HG02759 (cell line): ENCODE data around the gene TBXA2R.
"Not testable (repeated sequence)": the region's sequence is repeated elsewhere in the genome, so short reads cannot be mapped to it uniquely, and the experiment has no call there.

Experiments used
- ATAC-seq: cut with Tn5 transposase; IDR thresholded peaks from one replicate; pipeline ENCODE4 v1.9.1; 2021; ENCODE audit warnings: mild to moderate bottlenecking, moderate library complexity; ENCODE audit not compliant: unreplicated experiment

Gene TBXA2R

DNA sequence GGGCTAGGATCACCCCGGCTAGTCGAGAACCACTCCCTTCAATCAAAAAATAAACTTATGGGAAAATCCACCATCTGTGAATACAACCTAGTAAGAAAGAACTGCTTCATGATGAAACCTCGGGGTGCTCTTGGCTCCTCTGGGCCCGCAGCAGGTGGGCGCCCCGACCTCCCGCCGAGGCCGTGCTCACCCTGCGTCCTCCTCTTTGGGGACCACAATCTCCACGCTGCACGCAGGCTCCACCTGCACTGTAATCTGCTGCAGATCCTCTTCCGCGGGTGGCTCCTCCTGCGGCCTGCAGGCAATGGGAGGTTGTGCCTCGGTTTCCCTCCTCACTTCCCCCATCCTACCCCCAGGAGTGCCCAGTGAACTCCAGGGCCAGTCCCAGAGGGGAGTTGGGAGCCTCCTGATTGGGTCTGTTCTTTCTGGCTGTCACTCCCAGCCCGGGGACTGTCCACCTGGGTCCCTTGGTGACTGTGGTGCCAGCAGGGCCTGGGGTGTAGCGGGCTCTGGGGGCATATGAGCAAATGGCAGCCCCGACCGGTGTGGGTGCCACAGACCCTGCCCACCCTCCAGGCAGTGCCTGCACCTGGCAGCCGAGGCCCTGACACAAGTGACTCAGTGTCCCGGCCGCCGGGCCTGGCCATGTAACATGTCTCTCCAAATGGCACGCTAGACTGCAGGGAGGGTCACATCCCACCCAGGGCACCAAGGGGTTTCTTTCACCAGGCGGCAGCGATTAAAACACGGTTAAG lies 35.0 kb upstream of the TBXA2R start:
- no peak for ATAC-seq

DNA sequence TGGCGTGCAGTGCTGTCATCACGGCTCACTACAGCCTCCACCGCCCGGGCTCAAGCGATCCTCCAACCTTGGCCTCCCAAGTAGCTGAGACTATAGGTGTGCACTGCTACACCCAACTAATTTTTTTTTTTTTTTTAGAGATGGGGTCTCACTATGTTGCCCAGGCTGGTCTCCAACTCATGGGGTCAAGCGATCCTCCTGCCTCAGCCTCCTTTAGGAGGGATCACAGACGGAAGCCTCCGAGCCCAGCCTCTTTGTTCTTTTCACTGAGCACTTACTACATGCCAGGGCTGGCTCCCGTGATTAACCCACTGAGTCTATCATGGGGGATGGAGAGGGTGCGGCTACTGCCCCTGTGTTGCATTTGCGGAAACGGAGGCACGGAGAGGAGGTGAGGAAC lies 32.8 kb upstream of the TBXA2R start:
- no peak for ATAC-seq

DNA sequence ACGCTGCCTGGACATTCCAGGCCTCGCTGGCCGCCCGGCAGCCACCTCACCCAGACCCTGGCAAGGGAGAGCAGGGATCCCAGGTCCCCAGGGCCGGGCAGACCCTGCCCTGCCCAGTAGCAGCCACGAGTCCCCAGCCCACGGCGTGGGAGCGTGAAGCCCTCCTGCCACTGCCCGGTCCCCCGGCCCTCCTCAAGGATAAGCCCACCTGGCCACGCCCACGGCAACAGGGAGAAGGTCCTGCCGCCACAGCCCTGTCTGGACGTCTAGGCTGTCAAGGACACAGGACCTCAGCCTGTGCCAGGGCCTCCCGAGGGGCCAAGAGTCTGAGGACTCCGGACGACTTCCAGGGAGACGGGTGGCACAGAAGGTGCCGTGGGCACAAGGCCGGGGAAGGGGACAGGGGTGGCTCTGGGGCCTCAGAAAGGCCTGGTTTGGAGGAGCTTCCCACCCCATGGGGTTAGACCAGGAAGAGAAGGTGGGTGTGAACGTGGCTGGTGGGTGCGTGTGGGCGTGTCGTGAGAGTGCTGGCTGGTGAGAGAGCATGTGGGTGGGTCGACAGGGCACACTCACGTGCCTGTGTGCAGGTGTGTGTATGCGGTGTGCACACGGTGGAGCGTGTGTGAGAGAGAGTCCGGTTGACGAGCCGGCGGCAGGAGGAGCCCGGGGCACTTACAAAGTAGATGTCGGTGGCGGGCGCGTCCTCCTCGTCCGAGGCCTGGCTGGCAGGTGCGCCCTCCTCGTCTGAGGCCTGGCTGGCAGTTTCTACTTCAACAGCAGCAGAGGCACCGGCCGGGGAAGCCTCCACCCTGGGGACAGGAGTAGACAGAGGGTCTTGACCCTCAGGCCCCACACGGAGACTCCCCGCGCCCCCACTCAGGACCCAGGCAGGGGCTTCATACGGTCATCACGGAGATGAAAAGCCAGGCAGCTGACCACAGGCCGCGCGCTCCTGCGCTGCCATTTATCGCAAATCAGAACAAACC lies 31.8 kb upstream of the TBXA2R start:
- ATAC-seq: no peak

DNA sequence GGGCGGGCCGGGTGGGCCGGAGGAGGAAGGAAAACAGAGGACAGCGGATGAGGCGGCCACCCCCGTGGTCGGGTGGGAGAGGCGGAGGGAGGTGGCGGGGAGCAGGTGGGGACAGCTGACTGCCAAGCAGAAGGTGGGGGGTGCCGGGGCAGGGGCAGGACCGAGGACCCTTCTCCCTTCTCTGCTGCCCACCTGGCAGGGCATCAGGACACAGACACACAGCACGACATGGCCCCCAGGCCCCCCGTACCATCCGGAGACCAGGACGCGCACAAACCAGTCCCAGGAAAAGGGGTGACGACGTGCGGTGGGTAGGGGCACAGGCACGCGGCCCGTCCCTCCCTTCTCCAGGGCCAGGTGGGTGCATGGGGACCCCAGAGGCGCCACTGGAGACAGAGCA lies 30.9 kb upstream of the TBXA2R start:
- ATAC-seq: no peak

DNA sequence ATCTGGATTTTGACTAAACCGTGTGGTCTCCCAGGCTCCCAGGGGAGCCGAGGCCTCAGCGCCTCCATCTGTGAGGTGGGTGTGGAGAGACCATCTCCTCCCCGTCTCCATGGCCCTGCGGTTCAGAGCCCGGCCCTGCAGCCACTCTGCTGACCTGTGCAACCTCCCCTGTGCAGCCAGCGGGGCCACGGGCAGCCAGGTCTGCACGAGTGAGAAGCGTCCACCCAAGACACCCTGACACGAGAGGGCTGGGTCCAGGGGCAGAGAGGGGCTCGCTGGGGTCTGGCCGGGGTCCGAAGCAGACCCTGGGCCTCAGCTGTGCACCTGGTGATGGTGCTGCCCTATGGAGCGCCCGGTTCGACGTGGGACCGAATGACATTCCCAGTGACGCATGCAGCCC lies 30.3 kb upstream of the TBXA2R start:
- ATAC-seq: no peak

DNA sequence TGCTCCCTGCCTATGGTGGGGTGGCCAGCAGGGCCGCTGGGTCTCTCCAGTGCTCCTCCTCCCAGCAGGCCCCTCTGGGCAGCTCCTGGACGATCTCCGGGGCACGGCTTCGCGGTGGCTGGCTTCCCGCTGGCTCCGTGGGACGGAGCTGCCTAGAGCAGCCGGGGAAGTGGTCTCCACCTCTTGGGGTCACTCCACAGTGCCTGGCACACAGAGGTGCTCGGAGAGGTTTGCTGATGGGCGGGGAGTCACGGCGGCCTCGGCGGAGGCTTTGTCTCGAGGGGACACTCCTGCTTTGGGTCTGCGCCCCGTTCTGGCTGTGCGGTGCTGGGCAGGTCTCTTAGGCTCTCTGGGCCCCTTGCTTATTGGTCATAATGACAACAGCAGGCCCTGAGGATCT lies 29.8 kb upstream of the TBXA2R start:
- ATAC-seq: no peak

DNA sequence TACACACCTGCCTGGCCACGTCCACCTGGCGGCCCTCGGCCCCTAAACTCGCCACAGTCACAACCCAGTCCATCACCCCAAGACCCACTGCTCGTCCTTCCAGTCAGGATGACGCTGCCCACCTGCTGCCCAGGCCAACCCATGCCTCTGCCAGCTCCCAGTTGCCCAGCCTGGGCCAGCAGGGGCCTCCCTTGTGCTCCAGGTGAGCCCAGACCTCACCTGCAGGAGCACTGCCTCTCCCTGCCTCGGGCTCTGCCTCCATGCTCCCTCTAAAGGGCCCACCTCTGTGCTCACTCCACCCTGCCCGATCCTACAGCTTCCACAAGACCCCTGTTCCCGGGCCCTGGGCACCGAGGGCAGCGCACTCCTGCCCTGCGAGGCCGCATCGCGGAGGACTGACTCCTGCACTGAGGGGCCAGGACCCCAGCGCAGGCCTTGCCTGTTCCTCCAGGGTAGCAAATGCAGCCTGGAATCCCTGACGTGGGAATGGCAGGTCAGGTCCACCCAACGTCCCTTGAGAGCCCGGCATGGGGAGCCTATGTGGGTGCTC lies 27.9 kb upstream of the TBXA2R start:
- no peak for ATAC-seq

DNA sequence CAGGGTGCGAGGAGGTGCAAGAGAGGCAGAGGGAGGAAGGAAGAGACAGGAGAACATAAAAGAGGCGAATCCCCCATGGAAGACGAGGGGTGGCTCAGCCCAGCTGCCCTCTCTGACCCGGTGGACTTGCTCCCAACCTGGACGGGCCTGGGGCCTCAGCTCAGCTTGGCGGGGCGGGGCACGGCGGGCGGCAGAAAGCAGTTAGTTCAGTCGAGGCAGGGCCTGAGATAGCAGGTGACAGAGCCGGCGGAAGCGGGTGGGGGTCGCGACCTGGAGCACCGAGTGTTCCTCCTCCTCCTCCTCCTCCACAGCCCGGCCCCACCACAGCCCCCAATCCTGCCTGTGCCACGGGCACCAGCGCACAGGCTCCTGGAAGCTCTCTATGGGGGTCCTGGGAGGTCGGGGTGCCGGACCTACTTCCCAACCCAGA lies 26.9 kb upstream of the TBXA2R start:
- ATAC-seq: no peak

DNA sequence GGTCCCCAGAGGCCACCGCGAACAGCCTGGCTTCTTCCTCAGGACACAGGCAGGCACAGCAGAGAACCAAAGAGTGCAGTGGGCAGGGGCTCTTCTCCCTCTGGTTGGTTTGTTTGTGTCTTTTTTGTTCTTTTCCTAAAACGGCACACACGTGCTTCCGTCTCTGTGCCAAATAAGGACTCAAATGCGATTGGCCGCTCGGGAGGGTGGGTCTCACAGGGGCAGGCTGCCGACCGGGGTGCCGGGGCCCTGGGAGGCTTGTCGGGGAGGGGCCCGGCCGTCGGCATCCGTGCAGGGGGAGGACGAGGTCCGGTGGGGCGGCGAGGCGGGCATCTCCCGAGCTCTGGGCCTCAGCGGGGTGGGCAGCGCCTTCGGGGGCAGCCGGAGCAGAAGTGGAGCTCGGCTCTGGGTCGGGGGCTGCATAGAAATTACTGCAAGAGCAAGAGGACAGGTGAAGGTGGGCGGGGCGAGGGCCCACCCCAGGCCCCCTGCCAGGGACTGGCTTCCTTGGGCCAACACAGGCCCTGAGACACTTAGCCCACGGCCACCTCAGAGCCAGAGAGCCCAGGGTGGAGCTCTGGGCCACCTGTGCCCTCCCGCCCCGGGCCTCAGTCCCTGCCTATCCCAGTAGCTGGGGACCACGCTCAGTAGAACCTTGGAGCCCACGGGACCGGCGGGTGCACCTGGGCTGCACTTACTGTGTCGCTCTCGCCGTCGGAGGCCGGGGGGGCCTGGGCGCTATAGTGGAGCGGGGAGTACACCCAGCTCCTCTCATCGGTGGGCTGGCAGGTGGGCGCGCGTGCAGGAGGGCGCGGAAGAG lies 26.3 kb upstream of the TBXA2R start:
- no peak for ATAC-seq

DNA sequence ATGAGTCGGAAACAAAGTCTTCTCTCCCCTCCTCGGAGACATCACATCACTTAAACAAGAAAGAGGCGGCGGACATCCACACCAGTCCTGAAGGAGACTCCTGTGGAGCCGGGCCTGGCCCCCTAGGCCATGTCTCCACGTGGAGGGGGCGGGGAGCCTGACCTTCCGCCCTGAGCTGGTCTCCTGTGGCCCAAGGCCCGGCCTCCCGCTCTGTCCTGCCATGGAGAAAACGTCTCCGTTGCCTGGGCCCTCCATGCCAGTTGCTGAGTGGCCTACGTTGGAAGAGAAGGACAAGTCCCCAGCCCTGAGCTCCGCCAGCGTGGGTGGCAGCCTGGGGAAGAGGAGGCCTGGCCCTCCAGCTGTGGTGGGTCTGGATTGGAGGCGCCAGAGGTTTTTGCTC lies 25.4 kb upstream of the TBXA2R start:
- ATAC-seq: no peak

DNA sequence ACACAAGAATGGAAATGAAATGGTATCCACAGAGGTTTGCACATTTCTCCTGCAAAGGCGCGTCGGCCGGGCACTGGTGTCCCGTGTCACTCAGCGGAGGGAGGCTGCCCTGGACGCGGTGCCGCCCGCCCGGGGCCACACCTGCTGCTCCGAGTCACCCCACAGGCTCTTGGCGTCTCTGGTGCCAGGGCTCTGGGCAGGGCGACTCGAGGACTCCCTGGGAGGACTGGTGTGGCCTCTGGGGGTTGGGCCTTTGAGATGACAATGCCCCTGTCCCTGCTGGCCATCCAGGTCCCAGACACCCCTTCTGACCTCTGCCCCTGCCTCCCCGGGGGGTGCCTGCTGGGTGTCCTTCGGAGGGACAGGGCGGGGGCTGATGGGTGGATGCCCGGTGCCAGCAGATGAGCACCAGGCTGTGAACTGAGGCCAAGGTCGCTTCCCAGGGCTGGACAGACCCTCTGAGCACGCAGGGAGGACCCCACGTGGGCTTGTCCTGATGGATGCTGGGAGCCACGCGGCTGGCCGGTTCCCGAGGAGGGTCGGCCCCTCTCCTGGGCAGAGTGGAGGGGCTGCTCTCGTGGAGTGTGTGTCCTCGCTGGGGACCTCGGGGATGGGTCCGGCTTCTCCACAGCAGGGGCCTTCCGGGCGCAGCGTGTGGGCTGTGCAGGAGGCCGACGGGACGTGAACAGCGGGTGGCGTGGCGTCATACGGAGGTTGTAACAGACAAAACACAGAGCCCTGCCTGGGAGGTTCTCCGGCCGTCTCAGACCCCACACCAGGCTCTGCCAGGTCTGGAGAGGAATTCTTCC lies 24.6 kb upstream of the TBXA2R start:
- ATAC-seq: no peak

DNA sequence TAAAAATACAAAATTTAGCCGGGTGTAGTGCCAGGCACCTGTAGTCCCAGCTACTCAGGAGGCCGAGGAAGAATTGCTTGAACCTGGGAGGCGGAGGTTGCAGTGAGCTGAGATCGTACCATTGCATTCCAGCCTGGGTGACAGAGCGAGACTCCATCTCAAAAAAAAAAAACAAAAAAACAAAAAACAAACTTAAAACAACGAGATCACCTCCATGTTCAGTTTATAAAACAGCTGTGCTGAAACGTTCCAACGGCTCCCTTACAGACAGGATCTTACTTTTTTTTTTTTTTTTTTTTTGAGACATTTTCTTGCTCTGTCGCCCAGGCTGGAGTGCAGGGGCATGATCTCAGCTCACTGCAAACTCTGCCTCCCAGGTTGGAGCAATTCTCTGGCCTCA lies 22.1 kb upstream of the TBXA2R start:
- ATAC-seq: not testable (repeated sequence)

DNA sequence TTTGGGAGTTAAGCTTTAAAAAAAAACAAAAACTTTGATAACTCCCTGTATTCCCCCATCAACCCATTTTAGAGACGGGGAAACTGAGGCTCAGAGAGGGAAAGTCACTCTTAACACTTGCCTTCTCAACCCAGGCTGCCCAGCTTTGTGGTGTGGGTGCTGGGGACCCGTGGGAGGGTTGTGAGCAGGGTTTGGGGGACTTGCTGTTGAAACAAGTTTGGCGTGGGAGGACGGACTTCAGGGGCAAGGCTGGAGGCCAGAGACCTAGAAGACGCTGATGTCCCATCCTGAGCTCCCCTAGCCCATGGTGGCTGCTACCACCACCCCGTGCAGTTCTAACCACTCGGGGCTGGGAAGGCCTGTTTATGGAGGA lies 20.7 kb upstream of the TBXA2R start:
- ATAC-seq: no peak

DNA sequence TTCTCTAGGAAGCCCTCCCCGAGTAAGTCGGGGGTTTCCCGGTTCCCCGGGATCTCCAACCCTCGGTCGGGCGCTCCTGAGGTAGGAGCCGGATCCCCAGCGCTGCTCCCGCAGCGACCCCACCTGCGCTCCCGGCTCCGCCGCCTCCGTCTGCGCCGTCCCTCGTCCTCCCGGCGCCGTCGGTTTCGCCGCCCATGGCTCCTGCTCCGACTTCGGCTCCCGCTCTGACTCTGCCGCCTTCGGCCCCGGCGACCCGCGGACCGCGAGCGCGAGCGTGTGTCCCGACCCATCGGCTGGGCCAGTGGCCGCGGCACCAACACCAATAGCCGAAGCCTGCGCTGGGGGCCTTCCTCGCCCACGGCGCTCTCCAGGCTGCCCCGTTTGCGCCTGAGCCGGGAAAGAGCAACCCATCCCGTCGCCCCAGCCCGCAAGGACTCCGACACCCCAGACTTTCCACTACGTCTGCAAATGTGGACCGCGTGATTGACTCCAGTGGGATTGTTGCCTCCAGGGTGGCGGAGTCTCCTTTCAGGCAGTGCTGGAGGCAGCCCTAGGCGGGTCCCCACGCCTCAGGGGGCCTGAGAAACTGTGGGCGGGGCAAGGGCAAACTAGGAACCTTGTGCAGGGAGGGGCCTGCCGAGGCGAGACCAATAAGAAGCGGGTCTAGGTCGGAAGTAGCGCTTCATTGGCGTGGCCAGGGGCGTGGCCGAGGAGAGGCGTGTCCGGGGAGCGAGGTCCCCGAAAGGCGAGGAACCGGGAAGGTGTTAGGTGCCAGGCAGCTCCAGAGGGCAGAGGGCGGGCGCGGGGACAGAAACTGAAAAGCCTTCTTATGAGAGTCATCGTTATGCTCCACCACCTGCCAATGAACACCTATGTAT lies 20.0 kb upstream of the TBXA2R start, which contains the start of gene CACTIN:
TSS of gene CACTIN (minus strand) at position 318 of the 878 bp plus-strand sequence. CDS start at position 290, 28 bp downstream.
- peak; percentile 89 for ATAC-seq

DNA sequence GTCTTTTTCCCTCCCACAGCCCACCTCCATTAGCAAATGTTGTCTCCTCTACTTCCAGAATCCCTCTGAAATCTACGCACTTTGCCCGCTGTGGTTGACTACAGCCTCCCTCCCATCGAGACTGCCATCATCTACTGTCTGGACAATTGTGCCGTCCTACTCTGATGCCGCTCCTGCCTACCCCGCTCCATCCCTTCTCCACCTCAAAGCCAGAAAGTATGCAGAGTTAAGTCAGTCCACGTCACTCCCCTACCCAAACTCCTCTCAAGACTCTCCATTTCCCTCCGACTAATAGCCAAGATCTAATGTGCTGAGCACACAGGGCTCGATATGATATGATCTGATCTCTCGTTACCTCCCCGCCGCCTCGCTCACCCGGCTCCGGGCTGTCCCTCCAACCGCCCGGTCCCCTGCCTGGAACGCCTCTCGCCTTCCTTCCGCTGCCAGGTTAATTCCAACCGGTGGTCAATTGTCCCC lies 19.4 kb upstream of the TBXA2R start:
- ATAC-seq: no peak

DNA sequence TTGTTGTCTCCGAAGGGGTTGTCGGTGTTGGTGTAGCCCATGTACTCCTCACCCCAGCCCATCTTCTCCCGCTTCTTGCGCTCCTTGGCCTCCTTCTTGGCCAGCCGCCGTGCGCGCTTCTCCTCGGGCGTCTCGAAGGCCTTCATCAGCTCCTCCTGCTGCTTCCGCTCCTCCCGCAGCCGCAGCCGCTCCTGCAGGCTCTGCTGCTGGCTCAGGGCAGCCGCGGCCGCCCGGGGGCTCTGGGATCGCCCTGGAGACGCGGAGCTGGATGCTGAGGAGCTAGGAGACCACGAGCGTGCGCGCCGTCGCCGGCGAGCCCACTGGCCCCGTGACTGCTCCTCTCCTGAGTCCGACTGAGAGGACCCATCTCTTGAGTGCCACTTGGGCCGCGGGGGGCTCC lies 17.0 kb upstream of the TBXA2R start:
- ATAC-seq: no peak

DNA sequence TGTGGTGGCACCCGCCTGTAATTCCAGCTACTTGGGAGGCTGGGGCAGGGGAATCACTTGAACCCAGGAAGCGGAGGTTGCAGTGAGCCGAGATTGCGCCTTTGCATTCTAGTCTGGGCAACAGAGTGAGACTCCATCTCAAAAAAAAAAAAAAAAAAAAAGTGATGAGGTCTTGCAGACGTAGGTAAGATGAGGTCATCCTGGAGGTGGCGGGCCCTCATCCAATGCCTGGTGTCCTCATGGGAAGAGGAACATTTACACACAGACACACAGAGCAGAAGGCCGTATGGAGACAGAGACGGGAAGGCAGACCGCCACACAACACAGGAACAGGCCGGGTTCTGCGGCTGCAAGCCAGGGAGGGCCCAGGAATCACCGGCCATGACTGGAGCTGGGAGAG lies 15.5 kb upstream of the TBXA2R start:
- ATAC-seq: no peak

DNA sequence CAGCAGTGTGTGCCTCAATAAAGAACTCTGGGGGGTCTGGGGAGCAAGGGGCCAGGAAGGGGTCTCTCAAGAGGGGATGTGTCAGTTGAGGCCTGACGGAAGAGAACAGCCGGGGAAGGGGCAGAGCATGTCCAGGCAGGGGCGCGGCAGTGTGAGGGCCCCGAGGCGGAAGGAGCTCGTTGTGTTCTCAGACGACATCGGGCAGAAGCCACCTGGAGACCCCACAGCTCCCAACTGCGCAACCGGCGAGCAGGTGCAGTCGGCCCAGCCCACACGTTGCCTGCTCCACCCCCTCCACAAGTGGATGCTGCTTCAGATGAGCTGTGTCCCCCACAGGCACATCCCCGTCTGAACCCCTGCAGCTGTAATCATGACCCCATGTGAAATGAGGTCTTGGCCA lies 15.0 kb upstream of the TBXA2R start:
- no peak for ATAC-seq
